B cell (primary cell): ENCODE results near the gene CCDC38.

Experiments used
- CTCF ChIP-seq: fragments of 200-600 bp; IDR thresholded peaks from one replicate; pipeline ENCODE4 v1.8.0; 2022; ENCODE audit warnings: antibody characterized with exemption, mild to moderate bottlenecking
- EZH2 ChIP-seq: IDR thresholded peaks from 2 replicates; pipeline ENCODE4 v1.6.1; 2012; ENCODE audit warnings: borderline replicate concordance, low read depth, mild to moderate bottlenecking, moderate library complexity, low read length; ENCODE audit not compliant: insufficient read depth, poor library complexity, severe bottlenecking

GRCh38 chr12:95922231-95922630, 20.2 kb downstream of the CCDC38 start:
- TF ChIP-seq CTCF = no peak
- no peak for TF ChIP-seq EZH2
